NB4 (cell line): ENCODE data around the gene GCLC.

Source experiments
- MYC ChIP-seq: IDR thresholded peaks from 2 replicates; pipeline ENCODE4 v1.6.1; 2011; ENCODE audit warnings: low read depth, low read length
- POLR2A ChIP-seq: IDR thresholded peaks from 2 replicates; pipeline ENCODE4 v1.6.1; 2011; ENCODE audit warnings: mild to moderate bottlenecking; ENCODE audit not compliant: insufficient read length; ENCODE audit errors: extremely low read depth
- TF ChIP-seq, protein P1 (sequence below): IDR thresholded peaks from 2 replicates; pipeline ENCODE4 v1.6.1; 2011; ENCODE audit warnings: low read depth, low read length
- TF ChIP-seq, protein P2 (sequence below): IDR thresholded peaks from one replicate; pipeline ENCODE4 v1.5.1; 2012; ENCODE audit warnings: low read depth, low read length

DNA sequence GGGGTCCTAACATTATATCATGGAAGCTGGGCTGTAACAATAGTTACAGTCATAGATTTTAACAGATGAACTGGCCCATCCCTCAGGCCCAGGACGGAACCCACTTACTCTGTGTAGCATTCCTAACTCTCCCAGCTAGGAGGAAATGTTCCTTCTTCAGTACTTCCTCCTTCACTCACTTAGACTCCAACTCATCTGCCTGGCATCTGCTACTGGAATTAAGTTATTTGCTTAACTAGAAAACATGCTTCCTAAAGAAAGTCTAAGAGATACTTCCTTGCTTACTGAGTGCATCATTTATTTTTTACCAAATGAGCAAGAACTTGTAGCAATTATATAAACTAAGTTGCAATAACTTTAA lies 20.5 kb downstream of the GCLC start:
- TF ChIP-seq POLR2A (no peak), MYC (no peak)
- TF ChIP-seq, protein P1, sequence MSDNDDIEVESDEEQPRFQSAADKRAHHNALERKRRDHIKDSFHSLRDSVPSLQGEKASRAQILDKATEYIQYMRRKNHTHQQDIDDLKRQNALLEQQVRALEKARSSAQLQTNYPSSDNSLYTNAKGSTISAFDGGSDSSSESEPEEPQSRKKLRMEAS: no peak
- TF ChIP-seq, protein P2, sequence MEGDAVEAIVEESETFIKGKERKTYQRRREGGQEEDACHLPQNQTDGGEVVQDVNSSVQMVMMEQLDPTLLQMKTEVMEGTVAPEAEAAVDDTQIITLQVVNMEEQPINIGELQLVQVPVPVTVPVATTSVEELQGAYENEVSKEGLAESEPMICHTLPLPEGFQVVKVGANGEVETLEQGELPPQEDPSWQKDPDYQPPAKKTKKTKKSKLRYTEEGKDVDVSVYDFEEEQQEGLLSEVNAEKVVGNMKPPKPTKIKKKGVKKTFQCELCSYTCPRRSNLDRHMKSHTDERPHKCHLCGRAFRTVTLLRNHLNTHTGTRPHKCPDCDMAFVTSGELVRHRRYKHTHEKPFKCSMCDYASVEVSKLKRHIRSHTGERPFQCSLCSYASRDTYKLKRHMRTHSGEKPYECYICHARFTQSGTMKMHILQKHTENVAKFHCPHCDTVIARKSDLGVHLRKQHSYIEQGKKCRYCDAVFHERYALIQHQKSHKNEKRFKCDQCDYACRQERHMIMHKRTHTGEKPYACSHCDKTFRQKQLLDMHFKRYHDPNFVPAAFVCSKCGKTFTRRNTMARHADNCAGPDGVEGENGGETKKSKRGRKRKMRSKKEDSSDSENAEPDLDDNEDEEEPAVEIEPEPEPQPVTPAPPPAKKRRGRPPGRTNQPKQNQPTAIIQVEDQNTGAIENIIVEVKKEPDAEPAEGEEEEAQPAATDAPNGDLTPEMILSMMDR: no peak
